ENCODE results near the gene NOS1AP. TPM values are rescaled to one million over a fixed set of nuclear protein-coding genes. Genes with fewer than 3 reads are reported as not detected.
"Not testable (repeated sequence)": the region's sequence is repeated elsewhere in the genome, so short reads cannot be mapped to it uniquely, and the experiment has no call there.

The NOS1AP gene
- total RNA-seq, 4 donors from 2014 or later: 1.9 to 5.4 (median 3.1) TPM

DNA sequence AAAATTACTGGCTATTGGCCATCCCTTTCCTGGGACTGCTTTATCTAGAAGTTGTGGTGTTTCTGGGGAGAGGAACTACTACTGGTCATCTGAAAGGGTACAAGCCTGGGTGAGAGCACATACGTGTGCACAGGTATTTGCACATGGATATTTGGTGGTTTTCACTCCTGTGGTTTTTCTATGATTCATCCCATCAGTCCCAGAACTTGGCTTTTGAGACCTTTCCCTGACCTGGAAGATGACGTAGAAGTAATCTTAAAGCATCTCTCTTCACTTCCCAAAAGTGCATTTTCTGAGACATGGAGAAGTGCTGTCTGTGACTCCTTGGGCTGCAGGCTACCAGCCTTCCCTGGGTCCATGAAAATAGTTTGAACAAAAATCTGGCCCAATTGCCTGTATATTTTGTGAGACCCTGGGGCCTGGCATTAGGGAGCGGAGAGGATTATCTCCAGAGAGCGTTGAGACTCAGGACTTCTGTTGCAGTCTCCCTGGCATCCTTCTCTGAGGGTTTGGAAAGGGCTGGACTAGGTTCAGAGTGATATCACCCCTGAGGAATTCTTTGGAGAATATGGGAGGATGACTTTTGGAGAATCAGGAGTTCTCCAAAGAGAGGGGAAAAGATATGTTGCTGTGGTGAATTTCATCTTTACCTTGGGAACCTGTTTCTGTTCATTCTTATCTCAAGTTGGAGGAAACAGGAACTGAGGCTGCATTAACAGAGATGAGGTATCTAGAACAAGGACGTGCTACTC is 130.8 kb downstream of the NOS1AP start:
- ATAC-seq (ENCODE audit: low FRiP score): peak; percentile 58
- TF ChIP-seq, protein P1, sequence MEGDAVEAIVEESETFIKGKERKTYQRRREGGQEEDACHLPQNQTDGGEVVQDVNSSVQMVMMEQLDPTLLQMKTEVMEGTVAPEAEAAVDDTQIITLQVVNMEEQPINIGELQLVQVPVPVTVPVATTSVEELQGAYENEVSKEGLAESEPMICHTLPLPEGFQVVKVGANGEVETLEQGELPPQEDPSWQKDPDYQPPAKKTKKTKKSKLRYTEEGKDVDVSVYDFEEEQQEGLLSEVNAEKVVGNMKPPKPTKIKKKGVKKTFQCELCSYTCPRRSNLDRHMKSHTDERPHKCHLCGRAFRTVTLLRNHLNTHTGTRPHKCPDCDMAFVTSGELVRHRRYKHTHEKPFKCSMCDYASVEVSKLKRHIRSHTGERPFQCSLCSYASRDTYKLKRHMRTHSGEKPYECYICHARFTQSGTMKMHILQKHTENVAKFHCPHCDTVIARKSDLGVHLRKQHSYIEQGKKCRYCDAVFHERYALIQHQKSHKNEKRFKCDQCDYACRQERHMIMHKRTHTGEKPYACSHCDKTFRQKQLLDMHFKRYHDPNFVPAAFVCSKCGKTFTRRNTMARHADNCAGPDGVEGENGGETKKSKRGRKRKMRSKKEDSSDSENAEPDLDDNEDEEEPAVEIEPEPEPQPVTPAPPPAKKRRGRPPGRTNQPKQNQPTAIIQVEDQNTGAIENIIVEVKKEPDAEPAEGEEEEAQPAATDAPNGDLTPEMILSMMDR (IDR thresholded peaks at IDR 0.05): no peak
- DNase-seq (ENCODE audit: low spot score): no peak

DNA sequence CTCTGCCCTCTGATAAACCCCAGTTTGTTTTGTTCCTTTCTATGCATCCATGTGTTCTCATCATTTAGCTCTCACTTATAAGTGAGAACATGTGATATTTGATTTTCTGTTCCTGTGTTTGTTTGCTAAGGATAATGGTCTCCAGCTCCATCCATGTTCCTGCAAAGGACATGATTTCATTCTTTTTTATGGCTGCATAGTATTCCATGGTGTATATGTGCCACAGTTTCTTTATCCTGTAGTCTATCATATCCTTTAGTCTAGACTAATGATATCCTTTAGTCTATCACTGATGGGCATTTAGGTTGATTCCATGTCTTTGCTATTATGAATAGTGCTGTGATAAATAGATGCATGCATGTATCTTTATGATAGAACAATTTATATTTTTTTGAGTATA is 131.6 kb downstream of the NOS1AP start:
- DNase-seq (ENCODE audit: low spot score); ATAC-seq (ENCODE audit: low FRiP score): not testable (repeated sequence)

DNA sequence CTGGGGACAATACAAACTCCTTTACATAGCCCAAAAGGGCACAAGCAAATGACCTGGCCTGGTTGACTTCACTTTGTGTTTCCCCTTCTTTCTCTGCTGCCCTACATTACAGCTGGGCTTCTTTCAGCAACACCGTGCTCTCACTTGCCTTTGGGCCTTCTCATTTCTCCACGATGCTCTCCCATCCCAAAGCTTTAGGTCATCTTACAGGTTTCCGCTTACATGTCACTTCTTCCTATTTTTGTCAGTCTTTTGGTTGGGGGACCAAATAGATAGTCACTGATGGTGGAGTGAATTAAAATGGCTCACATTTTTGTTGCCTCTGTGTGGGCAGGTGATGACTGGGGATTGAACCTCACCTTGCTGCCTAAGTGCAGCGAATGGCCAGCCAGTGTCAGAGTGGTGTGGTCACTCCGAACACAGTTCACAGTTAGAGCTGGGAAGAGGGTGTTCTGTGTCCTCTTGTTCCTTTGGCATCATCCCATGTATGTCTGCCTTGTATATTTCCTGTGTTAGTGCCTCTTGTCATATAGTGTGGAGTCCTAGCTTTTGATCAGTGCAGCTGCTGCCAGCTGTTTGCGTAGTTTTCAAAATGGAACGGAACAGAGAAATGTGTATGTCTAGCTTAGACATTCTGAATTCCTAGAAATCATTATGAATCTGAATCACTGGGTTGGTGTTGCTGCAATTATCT is 134.8 kb downstream of the NOS1AP start:
- TF ChIP-seq, protein P1 (IDR thresholded peaks at IDR 0.05): no peak
- no peak for DNase-seq (ENCODE audit: low spot score)
- ATAC-seq (ENCODE audit: low FRiP score): no peak

DNA sequence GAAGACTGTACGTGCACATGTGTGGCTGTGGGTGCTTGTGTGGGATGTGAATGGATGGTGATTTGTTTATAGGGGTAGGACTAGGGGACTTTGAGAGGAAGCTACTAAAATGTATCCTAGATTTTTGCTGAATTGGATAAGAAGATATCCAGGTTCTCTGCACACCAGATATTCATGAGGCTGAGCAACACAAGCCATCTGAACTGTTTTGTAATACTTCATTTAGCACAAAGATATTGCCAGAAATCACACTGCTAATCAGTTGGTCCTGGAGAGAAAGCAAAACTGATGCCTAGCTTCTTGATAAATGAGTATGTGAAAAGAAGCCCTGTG is 135.3 kb downstream of the NOS1AP start:
- DNase-seq (ENCODE audit: low spot score): no peak
- TF ChIP-seq, protein P1 (IDR thresholded peaks at IDR 0.05): no peak
- ATAC-seq (ENCODE audit: low FRiP score): no peak

DNA sequence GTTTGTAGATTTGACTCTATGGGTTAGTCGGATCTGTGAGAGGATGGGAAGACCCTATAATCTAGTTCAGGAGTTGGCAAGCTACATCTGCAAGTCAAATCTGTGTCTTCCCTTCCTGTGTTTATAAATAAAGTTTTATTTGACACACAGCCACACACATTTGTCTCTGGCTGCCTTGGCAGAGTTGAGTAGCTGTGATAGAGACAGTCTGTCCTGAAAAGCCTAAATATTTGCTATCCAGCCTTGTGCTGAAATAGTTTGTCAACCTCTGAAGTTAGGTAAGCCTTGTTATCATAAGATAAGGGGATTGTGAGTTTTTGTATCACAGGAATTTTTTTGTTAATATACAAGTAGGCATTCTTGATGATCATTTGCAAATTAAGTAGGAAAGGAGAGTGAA is 136.8 kb downstream of the NOS1AP start:
- DNase-seq (ENCODE audit: low spot score): no peak
- TF ChIP-seq, protein P1 (IDR thresholded peaks at IDR 0.05): no peak
- no peak for ATAC-seq (ENCODE audit: low FRiP score)

DNA sequence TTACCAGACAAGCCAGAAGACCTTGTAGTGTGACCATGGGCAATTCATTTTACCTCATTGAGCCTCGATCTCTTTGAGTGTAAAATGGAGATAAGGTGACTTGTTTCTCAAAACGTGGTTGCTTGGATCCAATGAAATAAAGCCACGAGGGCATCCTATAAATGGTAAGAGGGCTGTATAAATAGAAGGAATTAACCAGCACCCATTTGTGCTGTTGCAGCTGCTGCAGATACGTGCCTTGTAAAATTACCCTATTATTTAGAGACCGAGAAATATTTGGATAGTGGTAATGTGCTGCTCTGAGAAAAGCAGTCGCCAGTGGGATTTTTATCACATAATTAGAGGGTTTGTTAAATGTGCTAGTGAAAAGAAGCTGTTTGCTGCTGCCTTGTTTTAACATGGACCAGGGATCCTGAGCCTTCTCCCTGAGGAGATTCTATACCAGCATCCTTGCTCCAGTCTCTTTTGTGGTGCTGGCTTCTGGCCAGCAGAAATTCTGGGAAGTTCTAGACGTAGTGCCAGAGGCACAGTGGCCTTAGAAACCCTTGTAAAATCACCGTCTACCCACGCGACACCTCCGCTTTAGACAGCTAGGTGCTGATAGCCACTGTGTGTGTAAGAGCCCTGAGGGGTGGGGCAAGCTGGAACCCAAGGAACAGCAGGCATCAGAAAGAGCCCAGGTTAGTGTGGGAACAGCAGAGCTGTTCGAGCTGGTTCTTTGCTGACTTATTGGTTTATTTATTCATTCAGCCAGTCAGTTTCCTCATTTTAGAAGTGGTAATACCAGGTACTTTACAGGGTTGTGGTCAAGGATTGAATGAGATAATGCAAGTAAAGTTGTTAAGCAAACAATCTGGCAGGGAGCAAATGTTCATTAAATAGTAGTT is 137.5 kb downstream of the NOS1AP start:
- TF ChIP-seq, protein P1 (IDR thresholded peaks at IDR 0.05): no peak
- DNase-seq (ENCODE audit: low spot score) (no peak), ATAC-seq (ENCODE audit: low FRiP score) (peak; percentile 10)

DNA sequence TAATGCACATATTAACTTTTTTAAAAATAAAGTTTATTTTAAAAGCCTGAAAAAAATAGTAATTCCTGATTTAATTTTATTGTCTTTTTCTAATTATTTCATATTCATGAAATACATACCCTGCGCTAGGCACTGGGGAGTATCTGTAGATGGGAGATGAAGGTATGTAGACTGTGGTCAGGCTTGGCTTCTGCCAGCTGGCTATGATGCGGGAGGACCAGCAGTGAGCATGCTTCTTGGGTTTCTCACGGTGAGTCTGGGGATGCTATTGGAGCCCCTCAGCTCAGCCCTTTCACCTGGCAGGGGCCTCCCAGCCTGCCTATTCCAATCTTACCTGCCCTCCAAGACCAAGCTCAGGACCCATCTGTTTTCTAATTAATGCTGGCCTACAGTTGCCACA is 138.4 kb downstream of the NOS1AP start:
- DNase-seq (ENCODE audit: low spot score): no peak
- ATAC-seq (ENCODE audit: low FRiP score): no peak
- TF ChIP-seq, protein P1 (IDR thresholded peaks at IDR 0.05): no peak
